ENCODE measurements around the gene NEMP1. TPM values are rescaled to one million over a fixed set of nuclear protein-coding genes. Genes with fewer than 3 reads are reported as not detected.

NEMP1 gene
- total RNA-seq, 4 donors from 2014 or later: 7.0 to 9.2 (median 7.9) TPM

DNA sequence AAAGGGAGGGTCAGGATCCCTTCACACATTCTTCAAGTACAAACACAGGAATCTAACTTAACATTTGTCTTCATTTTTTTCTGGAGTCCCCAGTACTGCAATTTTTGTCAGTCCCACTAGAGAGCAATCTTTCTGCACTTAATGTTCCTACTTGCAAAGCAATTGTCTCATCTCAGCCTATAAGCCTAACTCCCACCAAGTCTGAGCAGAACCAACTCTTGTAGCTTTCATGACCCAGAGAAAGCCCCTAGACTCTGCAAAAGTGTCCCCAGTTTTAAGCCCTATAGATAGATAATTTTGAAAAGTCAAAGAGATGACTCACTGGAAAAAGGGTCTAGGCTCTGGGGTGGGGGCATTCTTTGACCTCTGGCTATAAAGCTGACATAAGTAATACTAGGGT, 70.4 kb downstream of the NEMP1 start:
- TF ChIP-seq, protein P1, sequence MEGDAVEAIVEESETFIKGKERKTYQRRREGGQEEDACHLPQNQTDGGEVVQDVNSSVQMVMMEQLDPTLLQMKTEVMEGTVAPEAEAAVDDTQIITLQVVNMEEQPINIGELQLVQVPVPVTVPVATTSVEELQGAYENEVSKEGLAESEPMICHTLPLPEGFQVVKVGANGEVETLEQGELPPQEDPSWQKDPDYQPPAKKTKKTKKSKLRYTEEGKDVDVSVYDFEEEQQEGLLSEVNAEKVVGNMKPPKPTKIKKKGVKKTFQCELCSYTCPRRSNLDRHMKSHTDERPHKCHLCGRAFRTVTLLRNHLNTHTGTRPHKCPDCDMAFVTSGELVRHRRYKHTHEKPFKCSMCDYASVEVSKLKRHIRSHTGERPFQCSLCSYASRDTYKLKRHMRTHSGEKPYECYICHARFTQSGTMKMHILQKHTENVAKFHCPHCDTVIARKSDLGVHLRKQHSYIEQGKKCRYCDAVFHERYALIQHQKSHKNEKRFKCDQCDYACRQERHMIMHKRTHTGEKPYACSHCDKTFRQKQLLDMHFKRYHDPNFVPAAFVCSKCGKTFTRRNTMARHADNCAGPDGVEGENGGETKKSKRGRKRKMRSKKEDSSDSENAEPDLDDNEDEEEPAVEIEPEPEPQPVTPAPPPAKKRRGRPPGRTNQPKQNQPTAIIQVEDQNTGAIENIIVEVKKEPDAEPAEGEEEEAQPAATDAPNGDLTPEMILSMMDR (IDR thresholded peaks at IDR 0.05): no peak
- TF ChIP-seq POLR2A (IDR thresholded peaks at IDR 0.05): no peak
- intact Hi-C loops (cut with DNase I; ENCODE audit: low total_unique reads): loop anchor here (5.0 to 10.0 kb wide), 2 partner anchors 59 to 177 kb away; no protein-coding TSS in a partner anchor

DNA sequence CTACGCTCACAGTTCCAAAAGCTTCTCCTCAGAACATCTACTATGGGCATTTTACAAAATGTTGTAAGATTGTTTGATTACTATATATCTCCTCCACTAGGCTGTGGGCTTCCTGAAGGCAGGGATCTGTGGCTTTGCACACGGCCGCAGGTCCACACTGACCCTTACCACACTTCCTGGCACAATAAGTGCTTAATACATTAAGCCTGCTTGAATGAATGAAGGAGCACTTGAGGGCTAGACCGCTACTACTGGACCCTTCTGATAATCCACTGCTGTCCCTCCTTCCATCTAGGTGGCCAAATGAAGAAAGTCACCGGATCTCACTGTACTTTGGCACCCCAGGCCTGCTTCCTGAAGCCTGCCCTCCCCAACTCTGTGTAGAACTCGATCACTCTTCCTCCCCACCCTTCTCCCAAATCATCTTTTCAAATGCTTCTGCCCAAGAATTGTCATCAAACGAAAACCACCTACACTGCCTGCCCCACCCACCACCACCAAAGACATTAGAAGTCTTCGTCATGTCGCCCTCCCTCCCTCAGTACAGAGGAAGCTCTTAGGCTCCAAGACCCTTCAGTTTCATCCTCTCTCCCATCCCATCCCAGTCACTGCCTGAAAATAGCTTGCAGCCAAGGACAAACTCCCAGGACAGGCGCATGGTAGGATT, 71.6 kb downstream of the NEMP1 start:
- intact Hi-C loops (cut with DNase I; ENCODE audit: low total_unique reads): loop anchor here (5.0 to 10.0 kb wide), 2 partner anchors 60 to 178 kb away; no protein-coding TSS in a partner anchor
- H3K4me3 ChIP-seq (ENCODE audit: low read depth, poor library complexity, severe bottlenecking): no peak overlapping the region
- 58 to 60% methylated on average over 10 of the region's 10 CpGs for WGBS, 2 donors
- no peak for DNase-seq (ENCODE audit: low spot score in 2 of 2)
- TF ChIP-seq POLR2A (IDR thresholded peaks at IDR 0.05): no peak
- TF ChIP-seq, protein P1 (IDR thresholded peaks at IDR 0.05): no peak

More for the DNA sequence above, 70.4 kb downstream of the NEMP1 start:
- DNase-seq (ENCODE audit: low spot score in 2 of 2): no peak
- H3K4me3 ChIP-seq (ENCODE audit: low read depth, poor library complexity, severe bottlenecking): no peak overlapping the region

DNA sequence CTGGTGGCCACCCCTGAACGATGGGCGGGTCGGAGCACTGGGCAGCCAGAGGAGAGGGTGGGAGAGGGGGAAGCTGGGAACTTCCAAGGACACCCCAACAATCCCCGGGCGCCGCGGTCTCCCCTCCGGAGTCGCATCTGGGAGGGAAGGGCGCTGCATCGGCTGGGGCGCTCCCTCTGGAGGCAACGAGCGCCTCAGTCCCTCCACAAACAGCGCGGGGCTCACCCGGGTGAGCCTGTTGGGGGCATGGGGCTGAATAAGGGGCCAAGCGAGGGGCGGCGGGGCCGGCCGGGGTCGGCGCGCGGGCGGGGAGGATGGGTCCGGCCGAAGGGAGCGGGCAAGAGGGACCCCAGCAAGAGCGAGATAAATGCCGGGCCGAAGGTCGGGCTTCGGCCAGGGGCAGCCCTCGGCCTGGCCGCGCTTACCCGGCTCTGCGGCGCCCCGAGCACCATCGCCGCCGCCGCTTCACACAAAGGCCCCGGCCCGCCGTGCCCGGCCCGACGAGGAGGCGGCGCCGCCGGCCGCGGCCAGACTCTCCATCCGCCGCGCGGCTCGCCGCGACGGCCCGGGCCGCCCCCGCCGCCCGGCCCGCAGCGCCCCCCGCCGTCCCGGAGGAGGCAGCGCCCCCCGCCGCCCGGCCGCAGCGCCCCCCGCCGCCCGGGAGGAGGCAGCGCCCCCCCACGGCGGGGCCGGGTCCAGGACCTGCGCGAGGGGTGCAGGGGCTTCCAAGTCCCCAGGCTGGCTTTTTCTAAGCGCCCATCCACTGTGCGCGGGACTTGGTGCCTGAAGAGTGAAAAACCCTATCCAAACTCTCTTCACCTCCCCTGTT, 72.4 kb downstream of the NEMP1 start, which contains the start of gene ZBTB39:
Gene ZBTB39 (minus strand): TSS at position 567 of the 829 bp plus-strand sequence. CDS start 1,629 bp downstream, outside the sequence.
- no peak for DNase-seq (ENCODE audit: low spot score in 2 of 2)
- intact Hi-C loops (cut with DNase I; ENCODE audit: low total_unique reads): loop anchor here (5.0 to 10.0 kb wide), 2 partner anchors 61 to 179 kb away; no protein-coding TSS in a partner anchor
- WGBS, 2 donors: 1% methylated on average over 10 to 30 of the region's 94 CpGs
- TF ChIP-seq, protein P1 (IDR thresholded peaks at IDR 0.05): no peak
- TF ChIP-seq POLR2A (IDR thresholded peaks at IDR 0.05): no peak
- peak within 1 kb of the TSS; percentile 86 for H3K4me3 ChIP-seq (ENCODE audit: low read depth, poor library complexity, severe bottlenecking)

Other genes with a start within 250 kb of the NEMP1 start
- gene SDR9C7, start 144.4 kb downstream of the NEMP1 start, total RNA-seq: 100 to 1,000 TPM in 2 of 4 donors, 10 to 100 TPM in 2; 71.0 to 161 (median 105) TPM
- gene RDH16, start 121.2 kb downstream of the NEMP1 start, total RNA-seq: 1 to 10 TPM in 2 of 4 donors, under 1 TPM in 2; 0.84 to 4.7 (median 1.0) TPM
- gene ZBTB39, start 72.2 kb downstream of the NEMP1 start, total RNA-seq: 1 to 10 TPM; 5.2 to 6.1 (median 6.1) TPM
- gene TAC3, start 62.3 kb downstream of the NEMP1 start, total RNA-seq: under 1 TPM in 1 of 4 donors, not detected in 3; 0.46 TPM
- gene MYO1A, start 28.7 kb downstream of the NEMP1 start, total RNA-seq: 1 to 10 TPM in 1 of 4 donors, under 1 TPM in 2, not detected in 1; 0.30 to 2.0 (median 0.39) TPM
- gene NAB2, start 10.3 kb upstream of the NEMP1 start, total RNA-seq: 10 to 100 TPM; 44.1 to 89.6 (median 64.6) TPM
- gene STAT6, start 32.6 kb upstream of the NEMP1 start, total RNA-seq: 100 to 1,000 TPM; 105 to 210 (median 129) TPM
- gene LRP1, start 49.7 kb upstream of the NEMP1 start, total RNA-seq: 100 to 1,000 TPM in 2 of 4 donors, 10 to 100 TPM in 2; 93.4 to 156 (median 101) TPM
- gene LRP1-AS, start 68.8 kb upstream of the NEMP1 start, total RNA-seq: not detected
- 10 to 100 TPM; 18.4 to 21.3 (median 19.9) TPM for gene NXPH4, start 138.0 kb upstream of the NEMP1 start, total RNA-seq
- gene SHMT2, start 150.9 kb upstream of the NEMP1 start, total RNA-seq: 10 to 100 TPM; 62.4 to 71.8 (median 67.4) TPM
- 1 to 10 TPM in 2 of 4 donors, under 1 TPM in 2; 0.71 to 3.8 (median 1.5) TPM for gene STAC3, start 172.4 kb upstream of the NEMP1 start, total RNA-seq